Bronchus fibroblast of lung (primary cell): Measurements from ENCODE around the gene PPP3R1. TPM values are rescaled to one million over a fixed set of nuclear protein-coding genes. Genes with fewer than 3 reads are reported as not detected.

Experiments used
- total RNA-seq: library from RNA; depleted of rRNA; stranded (reverse); fragments of >200 nt; gene quantifications from 2 replicates; pipeline ENCODE4 v1.2.3, GENCODE V29; 2015

The PPP3R1 gene, protein sequence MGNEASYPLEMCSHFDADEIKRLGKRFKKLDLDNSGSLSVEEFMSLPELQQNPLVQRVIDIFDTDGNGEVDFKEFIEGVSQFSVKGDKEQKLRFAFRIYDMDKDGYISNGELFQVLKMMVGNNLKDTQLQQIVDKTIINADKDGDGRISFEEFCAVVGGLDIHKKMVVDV
- 14.1 and 15.6 TPM in 2 replicates for total RNA-seq

DNA sequence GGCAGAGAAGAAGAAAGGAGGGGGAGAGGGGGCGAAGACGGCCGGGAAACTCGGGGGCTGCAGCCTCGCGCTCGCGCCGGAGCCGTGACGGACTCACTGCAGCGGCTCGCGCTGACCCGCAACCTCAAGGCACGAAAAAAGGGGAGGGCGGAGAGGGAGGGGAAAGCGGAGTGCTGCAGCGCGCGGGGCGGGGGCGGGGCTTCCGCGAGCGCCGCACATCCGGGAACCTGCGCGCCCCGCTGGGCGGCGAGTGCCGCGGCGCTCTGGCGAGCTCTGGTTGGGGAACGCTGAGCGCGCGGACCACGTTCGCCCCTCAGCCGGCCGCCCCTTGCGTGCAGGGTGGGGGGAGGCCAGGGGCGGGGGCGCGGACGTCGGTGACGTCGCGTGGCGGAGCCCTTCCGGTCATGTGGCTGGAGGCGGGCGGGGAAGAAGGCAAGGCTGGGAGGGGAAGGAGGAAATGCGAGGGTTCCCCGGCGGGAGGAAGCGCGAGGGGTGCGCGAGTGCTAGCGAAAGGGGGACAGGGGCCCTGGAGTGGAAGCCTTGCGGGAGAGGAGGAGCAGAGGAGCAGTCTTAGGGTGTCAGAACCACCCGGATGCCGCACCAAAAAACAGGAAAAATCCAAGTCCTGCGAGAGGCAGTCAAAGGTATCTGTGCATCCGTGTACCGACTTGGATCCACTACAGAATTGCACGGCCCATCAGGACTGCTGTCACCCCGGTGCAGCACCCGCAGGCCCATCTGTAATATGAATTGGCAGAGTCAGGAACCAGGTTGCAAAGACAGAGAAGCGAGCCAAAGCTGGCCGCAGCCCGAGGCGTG, at the start of gene PPP3R1:
PPP3R1 (minus strand) TSS at position 133 of the 819 bp plus-strand sequence. CDS start 405 bp downstream, outside the sequence.

DNA sequence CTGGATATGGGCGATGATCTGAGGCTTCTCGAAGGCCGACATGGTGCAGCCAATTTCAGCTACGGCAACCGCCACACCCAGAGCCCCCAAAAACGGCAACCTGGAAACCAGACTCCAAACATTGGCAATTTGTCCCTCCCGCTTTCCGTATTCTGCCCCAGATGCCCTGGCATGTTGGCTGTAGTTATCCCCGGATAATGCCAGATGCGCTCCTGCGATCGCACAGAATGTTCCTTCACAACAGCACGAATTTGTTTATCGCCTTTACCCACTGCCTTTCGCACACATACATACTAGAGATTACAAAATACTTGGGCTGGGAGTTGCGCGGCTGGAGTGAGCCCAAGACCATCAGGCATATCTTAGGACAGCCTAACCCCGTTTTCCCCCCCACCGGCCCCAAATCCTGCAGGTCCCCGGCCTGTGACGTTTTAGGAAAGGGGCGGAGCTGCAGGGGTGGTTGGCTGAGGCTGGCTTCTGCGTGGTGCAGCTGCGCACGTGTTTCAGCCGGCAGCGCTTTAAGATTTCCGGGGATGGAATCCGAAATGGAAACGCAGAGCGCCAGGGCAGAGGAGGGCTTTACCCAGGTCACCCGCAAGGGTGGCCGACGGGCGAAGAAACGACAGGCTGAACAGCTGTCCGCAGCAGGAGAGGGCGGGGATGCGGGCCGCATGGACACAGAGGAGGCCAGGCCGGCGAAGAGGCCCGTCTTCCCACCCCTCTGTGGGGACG, 94.8 kb downstream of the PPP3R1 start, which contains the start of gene PNO1:
PNO1 (plus strand) TSS at position 487 of the 732 bp plus-strand sequence; CDS start at position 534, 47 bp downstream.

Other genes starting within 250 kb of the PPP3R1 start
- 8.9 and 17.1 TPM in 2 replicates for gene C1D, start 189.5 kb downstream of the PPP3R1 start, total RNA-seq
- gene PNO1, start 94.6 kb downstream of the PPP3R1 start, total RNA-seq: 15.1 and 19.2 TPM in 2 replicates
- gene CNRIP1, start 67.4 kb upstream of the PPP3R1 start, total RNA-seq: 61.2 and 62.9 TPM in 2 replicates
- under 0.01 TPM in 1 of 2 replicates, not detected in the other for gene PLEK, start 112.8 kb upstream of the PPP3R1 start, total RNA-seq
- 0.30 and 0.67 TPM in 2 replicates for gene FBXO48, start 214.8 kb upstream of the PPP3R1 start, total RNA-seq
- gene APLF, start 215.1 kb upstream of the PPP3R1 start, total RNA-seq: 1.6 and 2.2 TPM in 2 replicates